Brain microvascular endothelial cell (primary cell): ENCODE data around the gene ADAMTSL2.

Experiments
- DNase-seq: peaks from one replicate; pipeline ENCODE4 v3.0.0-alpha.2; 2020
- H3K27ac ChIP-seq: fragments of 250-450 bp; sonication (Bioruptor Pico); 2 replicates; pipeline ENCODE4 v1.5.1; 2020; ENCODE audit warnings: mild to moderate bottlenecking, moderate library complexity
- H3K27me3 ChIP-seq: fragments of 250-450 bp; sonication (Bioruptor Pico); replicated peaks from 2 replicates; pipeline ENCODE4 v1.5.1; 2020; ENCODE audit warnings: mild to moderate bottlenecking
- H3K36me3 ChIP-seq: fragments of 250-450 bp; sonication (Bioruptor Pico); replicated peaks from 2 replicates; pipeline ENCODE4 v1.5.1; 2020; ENCODE audit warnings: mild to moderate bottlenecking
- H3K4me3 ChIP-seq: 2 replicates; pipeline ENCODE4 v1.5.1; 2011; ENCODE audit warnings: low read depth, mild to moderate bottlenecking, control low read depth, low read length, moderate library complexity
- CTCF ChIP-seq: IDR thresholded peaks from 2 replicates; pipeline ENCODE4 v1.5.1; 2011; ENCODE audit warnings: low read depth, mild to moderate bottlenecking, moderate library complexity, low read length, control low read depth, inconsistent platforms; ENCODE audit errors: missing control alignments
- in situ Hi-C: cut with HindIII; loops from 2 replicates; pipeline ENCODE4 v1.10.0; 2017; ENCODE audit warnings: low sequenced_read_pairs, low pct_ligation_motif_present

The ADAMTSL2 gene

GRCh38 chr9:133534346-133535291, at the start of gene ADAMTSL2:
Gene ADAMTSL2 (plus strand): TSS chr9:133534704. CDS start chr9:133536713, 2,009 bp downstream.
- no peak within 1 kb of the TSS for H3K4me3 ChIP-seq
- no peak for TF ChIP-seq CTCF
- H3K27ac ChIP-seq, result no peak within 1 kb of the TSS
- in situ Hi-C loops, result no loop called here
- no peaks in the 10 kb centered on the region for H3K36me3 ChIP-seq
- no peak for DNase-seq
- H3K27me3 ChIP-seq, result no peaks in the 10 kb centered on the region

- no peak for TF ChIP-seq CTCF
- Histone ChIP-seq H3K36me3 (no peaks in the 10 kb centered on the region), H3K27ac (no peak overlapping the region), H3K27me3 (no peaks in the 10 kb centered on the region), H3K4me3 (no peak overlapping the region)
- no peak for DNase-seq
- in situ Hi-C loops, result no loop called here
Observed at GRCh38 chr9:133485531-133486260, 48.8 kb upstream of the ADAMTSL2 start.

- Histone ChIP-seq H3K4me3 (no peak overlapping the region), H3K27ac (no peak overlapping the region), H3K27me3 (no peaks in the 10 kb centered on the region), H3K36me3 (no peaks in the 10 kb centered on the region)
- no peak for DNase-seq
- TF ChIP-seq CTCF, result no peak
- in situ Hi-C loops, result no loop called here
Observed at GRCh38 chr9:133487331-133487725, 47.2 kb upstream of the ADAMTSL2 start.

- no peaks in the 10 kb centered on the region for H3K27me3 ChIP-seq
- in situ Hi-C loops, result no loop called here
- H3K27ac ChIP-seq, result no peak overlapping the region
- no peak for DNase-seq
- H3K36me3 ChIP-seq, result no peaks in the 10 kb centered on the region
- H3K4me3 ChIP-seq, result no peak overlapping the region
- no peak for TF ChIP-seq CTCF
Observed at GRCh38 chr9:133488686-133489252, 45.7 kb upstream of the ADAMTSL2 start.

- Histone ChIP-seq H3K27ac (no peak overlapping the region), H3K36me3 (no peaks in the 10 kb centered on the region), H3K27me3 (no peaks in the 10 kb centered on the region), H3K4me3 (no peak overlapping the region)
- no peak for TF ChIP-seq CTCF
- in situ Hi-C loops, result no loop called here
- no peak for DNase-seq
Observed at GRCh38 chr9:133489253-133490190, 45.0 kb upstream of the ADAMTSL2 start.
